ENCODE data around the gene C13orf42.
"Not testable (repeated sequence)": the region's sequence is repeated elsewhere in the genome, so short reads cannot be mapped to it uniquely, and the experiment has no call there.

C13orf42 gene

GRCh38 chr13:51120873-51121272 is 9.8 kb upstream of the C13orf42 start:
- DNase-seq (ENCODE audit: low read depth in 2 of 2) = not testable (repeated sequence)

- no peak for DNase-seq (ENCODE audit: low read depth in 2 of 2)
Measured at GRCh38 chr13:51118809-51119431, 7.8 kb upstream of the C13orf42 start.

GRCh38 chr13:51113969-51114368 is 2.9 kb upstream of the C13orf42 start:
- no peak for DNase-seq (ENCODE audit: low read depth in 2 of 2)

GRCh38 chr13:51113186-51113881 is 2.3 kb upstream of the C13orf42 start:
- DNase-seq (ENCODE audit: low read depth in 2 of 2) = no peak

GRCh38 chr13:51112771-51113170 is 1.7 kb upstream of the C13orf42 start:
- DNase-seq (ENCODE audit: low read depth in 2 of 2) = no peak

GRCh38 chr13:51111997-51112396 is 923 bp upstream of the C13orf42 start:
- DNase-seq (ENCODE audit: low read depth in 2 of 2) = no peak

DNA sequence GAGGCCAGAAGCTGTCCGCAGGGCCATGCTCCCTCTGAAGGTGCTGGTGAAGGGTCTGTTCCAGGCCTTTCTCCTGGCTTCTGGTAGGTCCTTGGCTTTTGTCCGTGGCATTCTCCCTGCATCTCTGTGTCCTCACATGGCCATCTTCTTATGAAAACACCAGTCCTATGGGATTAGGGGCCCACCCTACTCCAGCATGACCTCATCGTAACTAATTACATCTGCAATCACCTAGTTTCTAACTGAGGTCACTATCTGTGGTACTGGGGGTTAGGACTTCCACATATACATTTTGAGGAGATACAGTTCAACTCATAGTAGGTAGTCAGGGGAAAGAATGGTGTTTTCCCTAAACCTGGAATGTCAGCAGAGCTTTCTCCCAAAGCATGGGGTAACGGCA is 3.1 kb downstream of the C13orf42 start:
- DNase-seq (ENCODE audit: low read depth in 2 of 2) = no peak

GRCh38 chr13:51105046-51105445 is 6.0 kb downstream of the C13orf42 start:
- DNase-seq (ENCODE audit: low read depth in 2 of 2) = no peak

GRCh38 chr13:51101636-51102235 is 9.3 kb downstream of the C13orf42 start:
- no peak for DNase-seq (ENCODE audit: low read depth in 2 of 2)

GRCh38 chr13:51097353-51098043 is 13.6 kb downstream of the C13orf42 start:
- no peak for DNase-seq (ENCODE audit: low read depth in 2 of 2)

DNA sequence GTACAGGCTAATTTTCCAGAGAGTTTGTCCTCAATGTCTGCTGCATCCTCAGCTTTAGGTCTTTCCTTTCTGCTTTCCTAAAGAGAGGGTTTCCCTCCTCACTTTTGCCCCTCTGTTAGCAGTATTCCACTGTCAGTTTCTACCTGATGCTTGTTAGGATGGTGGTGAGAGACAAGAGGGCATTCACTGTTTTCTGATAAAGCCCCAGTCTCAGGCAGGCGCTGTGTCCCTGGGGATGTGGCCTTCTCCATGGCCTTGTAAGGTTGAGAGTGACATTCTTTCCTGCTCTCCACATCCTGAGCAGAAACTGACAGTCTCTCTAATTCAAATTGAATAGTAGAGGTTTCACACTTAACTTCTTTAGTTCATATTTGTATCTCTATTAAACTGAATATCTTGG is 14.9 kb downstream of the C13orf42 start:
- no peak for DNase-seq (ENCODE audit: low read depth in 2 of 2)

- DNase-seq (ENCODE audit: low read depth in 2 of 2) = no peak
Measured at GRCh38 chr13:51093574-51093973, 17.5 kb downstream of the C13orf42 start.

DNA sequence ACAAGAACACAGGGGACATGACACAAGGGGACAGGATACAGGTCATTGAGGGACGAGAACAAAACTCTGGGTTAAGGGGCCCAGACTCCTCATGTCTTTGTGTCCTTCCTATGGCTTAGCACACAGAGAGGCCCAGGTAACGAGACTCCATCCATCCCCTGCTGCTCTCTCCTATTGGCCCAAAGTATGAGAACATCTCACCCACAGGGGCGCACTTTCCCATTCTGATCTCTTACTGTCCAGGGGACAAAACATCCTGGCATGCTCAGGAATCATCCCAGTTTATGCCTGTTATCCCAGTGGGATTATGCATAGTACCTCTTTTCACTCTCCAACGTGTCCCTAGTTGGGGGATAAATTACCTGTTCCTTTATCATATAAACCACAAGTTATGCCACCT is 19.2 kb downstream of the C13orf42 start:
- no peak for DNase-seq (ENCODE audit: low read depth in 2 of 2)

GRCh38 chr13:51083706-51084105 is 27.4 kb downstream of the C13orf42 start:
- DNase-seq (ENCODE audit: low read depth in 2 of 2) = no peak

DNA sequence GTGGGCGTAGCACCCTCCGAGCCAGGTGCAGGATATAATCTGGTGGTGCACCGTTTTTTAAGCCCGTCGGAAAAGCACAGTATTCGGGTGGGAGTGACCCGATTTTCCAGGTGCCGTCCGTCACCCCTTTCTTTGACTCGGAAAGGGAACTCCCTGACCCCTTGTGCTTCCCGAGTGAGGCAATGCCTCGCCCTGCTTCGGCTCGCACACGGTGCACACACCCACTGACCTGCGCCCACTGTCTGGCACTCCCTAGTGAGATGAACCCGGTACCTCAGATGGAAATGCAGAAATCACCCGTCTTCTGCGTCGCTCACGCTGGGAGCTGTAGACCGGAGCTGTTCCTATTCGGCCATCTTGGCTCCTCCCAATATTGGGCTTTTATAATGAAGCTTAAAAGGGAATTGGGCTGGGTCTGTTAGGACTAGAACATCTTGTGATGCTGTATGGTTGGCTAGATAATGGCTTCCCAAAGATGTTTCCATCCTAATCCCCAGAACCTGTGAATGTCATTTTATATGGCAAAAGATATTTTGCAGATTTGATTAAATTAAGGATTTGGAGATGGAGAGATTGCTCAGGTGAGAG is 30.5 kb downstream of the C13orf42 start:
- not testable (repeated sequence) for DNase-seq (ENCODE audit: low read depth in 2 of 2)

- no peak for DNase-seq (ENCODE audit: low read depth in 2 of 2)
Measured at GRCh38 chr13:51071493-51071892, 39.6 kb downstream of the C13orf42 start.

GRCh38 chr13:51070005-51070649 is 40.9 kb downstream of the C13orf42 start:
- peak; percentile 65 to 75 for DNase-seq (ENCODE audit: low read depth in 2 of 2)

GRCh38 chr13:51068501-51068900 is 42.6 kb downstream of the C13orf42 start:
- no peak for DNase-seq (ENCODE audit: low read depth in 2 of 2)

DNA sequence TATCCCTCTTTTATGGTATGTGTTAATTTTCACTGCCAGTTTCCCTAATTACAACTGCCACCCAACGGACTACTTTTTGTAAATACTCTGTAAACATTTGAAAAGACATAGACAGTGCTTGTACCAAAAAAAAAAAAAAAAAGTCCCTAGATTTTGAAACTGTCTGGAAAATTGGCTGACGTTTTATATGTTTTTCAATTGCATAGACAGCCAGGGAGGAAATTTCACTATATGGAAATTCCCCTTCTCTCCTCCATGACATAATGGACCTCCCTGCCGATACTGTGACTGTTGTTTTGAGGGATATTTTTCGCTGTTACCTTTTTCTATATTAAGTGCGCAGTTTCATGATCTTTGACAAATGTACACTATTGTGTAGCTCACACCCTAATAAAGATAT is 43.4 kb downstream of the C13orf42 start:
- DNase-seq (ENCODE audit: low read depth in 2 of 2) = no peak

- DNase-seq (ENCODE audit: low read depth in 2 of 2) = no peak
Measured at GRCh38 chr13:51067210-51067701, 43.8 kb downstream of the C13orf42 start.

DNA sequence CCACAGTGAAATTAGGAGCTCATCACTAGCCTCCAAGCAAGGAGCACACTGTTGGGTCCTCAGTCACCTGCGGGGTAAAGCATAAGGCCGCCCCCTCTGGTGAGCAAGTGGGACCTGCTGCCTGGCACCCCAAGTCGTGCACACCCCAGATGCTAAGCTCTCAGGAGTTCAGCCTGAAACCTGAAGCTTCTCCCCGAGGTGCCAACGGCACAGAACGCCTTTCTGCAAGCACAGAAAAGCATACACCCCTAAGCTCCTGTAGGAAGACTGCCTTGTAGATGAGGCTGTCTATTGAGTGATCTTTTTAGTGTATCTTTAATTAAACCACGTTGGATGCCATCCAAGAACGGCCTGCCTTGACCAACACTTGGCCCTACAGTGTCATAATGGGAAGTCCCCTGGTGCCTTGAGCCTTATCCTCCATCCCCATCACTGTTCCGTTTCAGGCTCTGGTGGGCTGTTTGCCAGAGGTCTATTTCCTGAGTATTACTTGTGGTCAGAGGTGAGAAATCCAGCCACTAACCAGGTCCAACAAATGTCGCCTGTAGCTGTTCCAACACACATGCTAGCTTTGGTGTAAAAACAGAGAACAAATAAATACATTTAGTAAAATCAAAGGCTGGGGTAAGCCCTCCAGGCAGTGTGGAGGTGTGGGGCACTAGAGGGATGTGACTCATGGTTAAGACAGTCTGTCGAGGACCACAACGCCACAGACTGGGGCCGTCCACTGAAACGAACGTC is 44.8 kb downstream of the C13orf42 start:
- DNase-seq (ENCODE audit: low read depth in 2 of 2) = no peak
